Neuronal stem cell (in vitro differentiated cells): ENCODE data around the gene EHMT1.
A peak's percentile ranks its signal among the peaks of the same experiment; 100 is the strongest.

Experiments
- DNase-seq: peaks from one replicate; pipeline ENCODE4 v3.0.0-alpha.2; 2013; ENCODE audit warnings: low spot score
- H2AFZ ChIP-seq: one replicate; pipeline ENCODE4 v1.6.1; 2013; ENCODE audit warnings: mild to moderate bottlenecking, low read length, inconsistent platforms
- H2AK5ac ChIP-seq: 2 replicates; pipeline ENCODE4 v1.6.1; 2013; ENCODE audit warnings: low read depth, mild to moderate bottlenecking, inconsistent platforms, low read length, moderate library complexity, mixed read lengths
- H2BK120ac ChIP-seq: 2 replicates; pipeline ENCODE4 v1.6.1; 2013; ENCODE audit warnings: low read depth, mild to moderate bottlenecking, inconsistent platforms, low read length, moderate library complexity, mixed read lengths
- H2BK12ac ChIP-seq: one replicate; pipeline ENCODE4 v1.6.1; 2013; ENCODE audit warnings: low read length, inconsistent platforms
- H2BK15ac ChIP-seq: 2 replicates; pipeline ENCODE4 v1.6.1; 2013; ENCODE audit warnings: mild to moderate bottlenecking, low read length, inconsistent platforms, mixed read lengths
- H2BK5ac ChIP-seq: one replicate; pipeline ENCODE4 v1.6.1; 2013; ENCODE audit warnings: inconsistent platforms, mild to moderate bottlenecking, low read length, moderate library complexity
- H3K14ac ChIP-seq: one replicate; pipeline ENCODE4 v1.6.1; 2013; ENCODE audit warnings: low read length, inconsistent platforms
- H3K18ac ChIP-seq: 2 replicates; pipeline ENCODE4 v1.6.1; 2013; ENCODE audit warnings: low read length, inconsistent platforms
- H3K23ac ChIP-seq: 2 replicates; pipeline ENCODE4 v1.6.1; 2013; ENCODE audit warnings: low read depth, mild to moderate bottlenecking, mixed read lengths, low read length, inconsistent platforms; ENCODE audit not compliant: poor library complexity
- H3K27ac ChIP-seq: replicated peaks from 3 replicates; pipeline ENCODE4 v1.5.1; 2013; ENCODE audit warnings: low read length, inconsistent platforms
- H3K27me3 ChIP-seq, 3 experiments: 2 replicates each; pipeline ENCODE4 v1.6.1; 2013; ENCODE audit warnings: low read length in 3 of 3, mild to moderate bottlenecking in 2 of 3, inconsistent platforms in 1 of 3, low read depth in 1 of 3, mixed read lengths in 1 of 3, moderate library complexity in 1 of 3; ENCODE audit not compliant: control insufficient read depth in 3 of 3, insufficient read depth in 3 of 3
- H3K36me3 ChIP-seq, 2 donors: replicated peaks in 1 of 2; 2 replicates each; pipeline ENCODE4 v1.6.1; 2013; ENCODE audit warnings: low read length in 2 of 2; ENCODE audit not compliant: control insufficient read depth in 2 of 2, insufficient read depth in 2 of 2
- H3K4ac ChIP-seq: 2 replicates; pipeline ENCODE4 v1.6.1; 2013; ENCODE audit warnings: inconsistent platforms, mild to moderate bottlenecking, low read length, moderate library complexity
- H3K4me1 ChIP-seq, 2 donors: 1 replicate in 1 of 2; 2 replicates in 1 of 2; pipeline ENCODE4 v1.6.1; 2013; ENCODE audit warnings: low read length in 2 of 2, low read depth in 1 of 2; ENCODE audit not compliant: control insufficient read depth in 2 of 2, insufficient read depth in 1 of 2
- H3K4me2 ChIP-seq: one replicate; pipeline ENCODE4 v1.6.1; 2013; ENCODE audit warnings: mild to moderate bottlenecking, low read length, inconsistent platforms; ENCODE audit not compliant: insufficient read depth, poor library complexity, severe bottlenecking
- H3K4me3 ChIP-seq, 2 donors: 2 replicates each; pipeline ENCODE4 v1.5.1; 2013; ENCODE audit warnings: low read length in 2 of 2, mild to moderate bottlenecking in 2 of 2, inconsistent platforms in 1 of 2, moderate library complexity in 1 of 2
- H3K79me1 ChIP-seq: one replicate; pipeline ENCODE4 v1.6.1; 2013; ENCODE audit warnings: low read depth, mild to moderate bottlenecking, inconsistent platforms, low read length, moderate library complexity
- H3K9ac ChIP-seq: one replicate; pipeline ENCODE4 v1.6.1; 2013; ENCODE audit warnings: mild to moderate bottlenecking, low read depth, low read length, inconsistent platforms; ENCODE audit not compliant: poor library complexity
- H3K9me3 ChIP-seq, 2 donors: replicated peaks in 1 of 2; 2 replicates each; pipeline versions ENCODE3 to v1.6.1; 2013; ENCODE audit warnings: low read length in 2 of 2, mild to moderate bottlenecking in 2 of 2, inconsistent platforms in 1 of 2, low read depth in 1 of 2, mixed read lengths in 1 of 2, moderate library complexity in 1 of 2; ENCODE audit not compliant: control insufficient read depth in 2 of 2, insufficient read depth in 1 of 2
- H4K8ac ChIP-seq: one replicate; pipeline ENCODE4 v1.6.1; 2013; ENCODE audit warnings: low read depth, mild to moderate bottlenecking, inconsistent platforms, low read length, moderate library complexity
- H4K91ac ChIP-seq: one replicate; pipeline ENCODE4 v1.6.1; 2013; ENCODE audit warnings: low read length, low read depth, mild to moderate bottlenecking, inconsistent platforms; ENCODE audit not compliant: poor library complexity
- WGBS, 2 donors: extraction: QIAGEN DNeasy Blood & Tissue Kit; methylation state at CpG; one replicate each; pipeline ENCODE4 v1.1.7; 2013; ENCODE audit warnings: missing lambda C conversion rate in 2 of 2, mixed read lengths in 1 of 2; ENCODE audit not compliant: insufficient read length in 2 of 2, insufficient replicate concordance in 1 of 2; ENCODE audit errors: extremely low coverage in 2 of 2; 5-methylcytosine and 5-hydroxymethylcytosine counted together

Gene EHMT1

GRCh38 chr9:137823986-137824771, 205.4 kb downstream of the EHMT1 start:
- Histone ChIP-seq H4K8ac (no peak overlapping the region), H3K36me3 (peaks cover 39 to 78% of the 10 kb centered on the region in 2 donors), H3K4me3 (no peak overlapping the region), H3K9ac (no peak overlapping the region), H3K9me3 (peaks cover 11 to 28% of the 10 kb centered on the region in 2 donors), H2BK15ac (no peak overlapping the region), H3K4ac (no peak overlapping the region), H3K14ac (no peak overlapping the region), H2AK5ac (no peak overlapping the region), H3K27ac (no peak overlapping the region), H3K79me1 (peaks cover 21% of the 10 kb centered on the region), H3K23ac (no peak overlapping the region), H2BK5ac (no peak overlapping the region), H2BK120ac (no peak overlapping the region), H3K27me3 (no peaks in the 10 kb centered on the region), H3K4me2 (no peak overlapping the region), H4K91ac (no peak overlapping the region), H2BK12ac (no peak overlapping the region), H3K4me1 (no peaks in the 10 kb centered on the region), H2AFZ (no peak overlapping the region), H3K18ac (no peak overlapping the region)
- WGBS, 2 donors: no CpG with 5 or more reads among the region's 10 CpGs
- DNase-seq: no peak

GRCh38 chr9:137825324-137825989, 206.7 kb downstream of the EHMT1 start:
- Histone ChIP-seq H3K4me1 (no peaks in the 10 kb centered on the region), H2BK120ac (no peak overlapping the region), H4K8ac (no peak overlapping the region), H3K9ac (no peak overlapping the region), H3K4ac (no peak overlapping the region), H3K27ac (no peak overlapping the region), H3K23ac (no peak overlapping the region), H3K14ac (peak overlapping the region; percentile 75), H4K91ac (no peak overlapping the region), H2AFZ (no peak overlapping the region), H3K4me3 (peak overlapping the region in 1 of 2 donors; percentile 32), H2AK5ac (no peak overlapping the region), H3K9me3 (peaks cover 11 to 19% of the 10 kb centered on the region in 2 donors), H3K27me3 (no peaks in the 10 kb centered on the region), H3K4me2 (no peak overlapping the region), H3K36me3 (peaks cover 37 to 80% of the 10 kb centered on the region in 2 donors), H2BK12ac (peak overlapping the region; percentile 31), H3K79me1 (peaks cover 21% of the 10 kb centered on the region), H2BK5ac (no peak overlapping the region), H2BK15ac (no peak overlapping the region), H3K18ac (peak overlapping the region; percentile 28)
- no CpG with 5 or more reads among the region's 13 CpGs for whole genome bisulfite sequencing, 2 donors
- no peak for DNase-seq

GRCh38 chr9:137827908-137828526, 209.2 kb downstream of the EHMT1 start:
- H4K91ac ChIP-seq: no peak overlapping the region
- no peak overlapping the region for H2BK12ac ChIP-seq
- peak overlapping the region; percentile 76 for H3K18ac ChIP-seq
- no peak overlapping the region for H2AK5ac ChIP-seq
- no peak overlapping the region for H2AFZ ChIP-seq
- no peak overlapping the region for H3K4ac ChIP-seq
- peak overlapping the region; percentile 94 for H3K14ac ChIP-seq
- H3K9ac ChIP-seq: no peak overlapping the region
- WGBS, 2 donors: no CpG with 5 or more reads among the region's 20 CpGs
- no peaks in the 10 kb centered on the region for H3K27me3 ChIP-seq
- H4K8ac ChIP-seq: no peak overlapping the region
- peak overlapping the region; percentile 28 for H2BK120ac ChIP-seq
- H3K4me1 ChIP-seq: no peaks in the 10 kb centered on the region
- H2BK5ac ChIP-seq: peak overlapping the region; percentile 53
- no peak for DNase-seq
- no peak overlapping the region for H3K27ac ChIP-seq
- no peak overlapping the region for H3K4me3 ChIP-seq
- H3K36me3 ChIP-seq: peaks cover 36 to 87% of the 10 kb centered on the region in 2 donors
- no peak overlapping the region for H2BK15ac ChIP-seq
- H3K23ac ChIP-seq: peak overlapping the region; percentile 65
- H3K4me2 ChIP-seq: no peak overlapping the region
- H3K9me3 ChIP-seq: peaks cover 11 to 15% of the 10 kb centered on the region in 2 donors
- peaks cover 23% of the 10 kb centered on the region for H3K79me1 ChIP-seq
